GM19468 (cell line): ENCODE data around the gene ANGPTL8.

ENCODE experiments used
- ATAC-seq: cut with Tn5 transposase; IDR thresholded peaks from one replicate; pipeline ENCODE4 v1.9.1; 2021; ENCODE audit warnings: mild to moderate bottlenecking, moderate library complexity, moderate number of reproducible peaks; ENCODE audit not compliant: unreplicated experiment; ENCODE audit errors: extremely low read depth

The ANGPTL8 gene

GRCh38 chr19:11234486-11235075, 4.8 kb upstream of the ANGPTL8 start:
- ATAC-seq: no peak

GRCh38 chr19:11236324-11237301, 2.8 kb upstream of the ANGPTL8 start:
- no peak for ATAC-seq

DNA sequence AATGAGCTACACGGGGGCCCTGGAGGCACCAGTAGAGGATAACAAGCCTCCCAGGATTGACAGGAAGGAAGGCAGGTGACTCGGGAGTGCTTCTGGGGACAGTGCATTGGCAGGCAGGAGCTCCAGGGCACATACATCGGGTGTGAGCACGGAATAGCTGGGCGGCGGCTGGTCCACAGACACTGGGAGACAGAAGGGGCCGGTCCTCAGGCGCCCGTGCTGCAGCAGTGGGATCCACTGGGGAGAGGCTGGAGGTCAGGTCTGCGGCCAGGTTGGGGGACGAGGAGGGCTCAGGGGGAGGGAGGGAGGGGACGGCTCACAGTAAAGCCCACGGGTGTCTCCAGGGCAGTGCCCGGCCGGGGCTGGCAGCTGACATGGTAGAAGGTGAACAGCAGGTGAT, 2.1 kb upstream of the ANGPTL8 start:
- ATAC-seq: no peak

DNA sequence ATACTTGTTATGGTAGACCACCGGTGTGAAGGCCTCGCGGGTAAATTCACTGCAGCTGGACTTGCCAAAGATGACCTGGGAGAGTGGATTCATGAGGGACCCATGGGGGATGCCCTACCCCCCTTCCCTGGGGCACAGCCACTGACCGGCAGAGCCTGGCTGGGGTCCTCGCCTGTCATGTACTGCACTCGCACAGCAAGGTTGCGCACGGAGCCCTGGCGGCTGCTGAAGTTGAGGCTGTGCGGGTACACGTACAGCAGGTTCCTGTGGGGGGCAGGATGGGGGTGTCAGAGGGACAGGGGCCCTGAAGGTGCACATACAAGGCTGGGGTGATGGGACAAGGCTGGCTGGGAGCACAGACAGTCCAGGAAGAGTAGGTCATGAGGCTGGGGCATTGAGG, 1.4 kb upstream of the ANGPTL8 start:
- no peak for ATAC-seq

DNA sequence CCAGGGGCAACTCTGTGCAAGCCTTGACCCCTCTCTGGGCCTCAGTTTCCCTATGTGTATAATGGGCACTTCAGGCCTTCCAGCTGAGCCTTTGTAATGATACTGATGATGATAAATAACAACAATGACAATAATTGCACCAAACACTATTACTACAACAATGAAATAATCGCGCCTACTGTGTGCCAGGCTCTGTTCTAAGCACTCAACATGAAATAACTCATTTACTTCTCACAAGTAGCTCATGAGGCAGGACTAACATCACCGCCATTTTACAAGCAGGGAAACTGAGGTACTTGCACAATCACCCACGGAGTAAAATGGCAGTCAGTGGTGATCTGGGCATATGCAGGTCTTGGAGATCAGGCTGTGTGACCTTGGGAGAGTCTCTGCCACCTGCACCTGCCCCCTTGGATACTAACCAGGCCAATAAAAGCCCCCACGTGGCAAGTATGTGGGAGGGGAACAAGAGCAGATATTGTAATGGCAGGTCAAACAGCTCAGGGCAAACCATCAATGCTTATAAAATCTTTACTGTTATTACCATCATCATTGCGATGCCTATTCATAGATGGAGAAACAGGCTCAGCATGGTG, 540 bp upstream of the ANGPTL8 start:
- ATAC-seq: no peak

DNA sequence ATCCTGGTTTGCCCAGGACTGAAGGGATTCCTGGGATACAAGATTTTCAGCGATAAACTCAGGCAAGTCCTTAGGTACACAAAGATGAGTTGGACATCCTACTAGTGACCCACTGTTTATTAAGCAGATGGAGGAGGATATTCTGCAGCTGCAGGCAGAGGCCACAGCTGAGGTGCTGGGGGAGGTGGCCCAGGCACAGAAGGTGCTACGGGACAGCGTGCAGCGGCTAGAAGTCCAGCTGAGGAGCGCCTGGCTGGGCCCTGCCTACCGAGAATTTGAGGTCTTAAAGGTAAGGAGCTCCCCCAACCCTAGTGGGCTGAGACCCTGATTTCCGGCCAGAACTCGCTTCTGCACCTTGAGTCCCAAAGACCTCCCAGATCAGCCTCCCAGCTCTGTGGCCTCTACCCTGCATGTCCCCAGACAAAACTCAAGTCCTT, 607 bp downstream of the ANGPTL8 start:
- no peak for ATAC-seq

- ATAC-seq: no peak
Measured at GRCh38 chr19:11242025-11242424, 2.6 kb downstream of the ANGPTL8 start.

GRCh38 chr19:11242864-11243797, 3.7 kb downstream of the ANGPTL8 start:
- no peak for ATAC-seq

GRCh38 chr19:11243798-11244169, 4.4 kb downstream of the ANGPTL8 start:
- no peak for ATAC-seq

GRCh38 chr19:11244846-11245589, 5.6 kb downstream of the ANGPTL8 start:
- no peak for ATAC-seq

DNA sequence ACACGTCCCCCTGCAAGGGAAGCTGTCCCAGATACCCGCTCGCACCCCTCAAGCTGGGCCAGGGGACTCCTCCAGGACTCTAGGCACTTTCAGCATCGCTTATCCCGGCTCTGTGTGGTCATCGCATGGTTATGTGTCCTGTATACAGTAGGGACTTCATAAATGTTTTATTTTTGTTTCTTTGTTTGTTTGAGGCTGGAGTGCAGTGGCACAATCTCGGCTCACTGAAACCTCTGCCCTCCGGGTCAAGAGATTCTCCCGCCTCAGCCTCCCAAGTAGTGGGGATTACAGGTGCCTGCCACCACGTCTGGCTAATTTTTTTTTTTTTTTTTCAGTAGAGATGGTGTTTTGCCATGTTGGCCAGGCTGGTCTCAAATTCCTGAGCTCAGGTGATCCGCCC, 7.5 kb downstream of the ANGPTL8 start:
- ATAC-seq: no peak

DNA sequence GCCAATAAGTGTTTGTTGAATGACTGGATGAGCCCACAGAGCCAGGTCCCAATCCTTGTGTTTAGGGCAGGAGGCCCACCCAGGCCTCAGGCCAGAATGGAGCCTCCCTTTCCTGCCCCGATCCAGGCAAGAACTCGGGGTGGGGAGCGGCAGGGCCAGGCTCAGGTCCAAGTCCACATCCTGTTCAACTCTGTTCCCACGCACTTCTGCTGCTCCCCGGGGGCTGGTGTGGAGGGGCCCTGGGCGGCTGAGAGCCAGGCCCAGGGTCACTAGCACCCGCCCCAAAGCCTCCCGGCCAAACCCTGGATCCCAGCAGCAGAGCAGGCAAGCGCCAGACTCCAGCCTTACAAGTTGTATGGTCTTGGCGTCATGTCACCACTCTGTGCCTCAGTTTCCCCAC, 8.0 kb downstream of the ANGPTL8 start:
- ATAC-seq: no peak

DNA sequence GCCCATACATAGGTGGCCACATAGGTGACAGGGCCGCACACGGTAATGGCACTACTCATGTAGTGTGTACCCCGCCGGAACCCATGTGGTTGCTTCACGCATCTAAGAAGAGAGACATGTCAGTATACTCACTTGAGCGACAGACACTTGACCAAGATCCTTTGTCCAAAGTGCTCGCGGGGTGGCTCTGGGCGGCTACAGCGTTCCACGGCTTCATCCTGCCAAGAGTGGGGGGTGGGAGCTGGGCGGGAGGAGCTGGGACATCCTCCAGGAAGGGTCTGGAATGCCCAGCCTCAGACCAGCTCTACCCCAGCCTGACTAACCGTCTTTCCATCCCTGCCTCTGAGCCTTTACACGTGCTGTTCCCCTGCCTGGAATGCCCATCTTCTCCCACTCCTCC, 8.5 kb downstream of the ANGPTL8 start:
- no peak for ATAC-seq

GRCh38 chr19:11248852-11249251, 9.4 kb downstream of the ANGPTL8 start:
- no peak for ATAC-seq

DNA sequence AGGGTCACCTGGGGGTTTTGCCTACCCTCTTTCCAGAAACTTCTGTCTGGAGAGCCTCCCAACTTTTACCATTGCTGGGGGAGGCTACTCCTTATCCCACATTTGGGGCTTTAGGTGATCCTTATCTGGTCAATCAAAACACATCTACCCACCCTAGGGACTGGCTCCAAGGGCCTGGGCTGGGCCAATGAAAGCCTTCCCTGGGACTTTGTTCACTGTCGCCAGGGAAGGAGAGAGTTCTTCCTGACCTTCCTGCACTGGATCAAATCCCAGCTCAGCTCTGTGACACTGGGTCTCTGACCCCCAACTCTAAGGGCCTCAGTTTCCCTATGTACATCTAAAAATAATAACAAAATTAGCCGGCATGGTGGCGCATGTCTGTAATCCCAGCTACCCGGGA, 11.8 kb downstream of the ANGPTL8 start:
- ATAC-seq: no peak

DNA sequence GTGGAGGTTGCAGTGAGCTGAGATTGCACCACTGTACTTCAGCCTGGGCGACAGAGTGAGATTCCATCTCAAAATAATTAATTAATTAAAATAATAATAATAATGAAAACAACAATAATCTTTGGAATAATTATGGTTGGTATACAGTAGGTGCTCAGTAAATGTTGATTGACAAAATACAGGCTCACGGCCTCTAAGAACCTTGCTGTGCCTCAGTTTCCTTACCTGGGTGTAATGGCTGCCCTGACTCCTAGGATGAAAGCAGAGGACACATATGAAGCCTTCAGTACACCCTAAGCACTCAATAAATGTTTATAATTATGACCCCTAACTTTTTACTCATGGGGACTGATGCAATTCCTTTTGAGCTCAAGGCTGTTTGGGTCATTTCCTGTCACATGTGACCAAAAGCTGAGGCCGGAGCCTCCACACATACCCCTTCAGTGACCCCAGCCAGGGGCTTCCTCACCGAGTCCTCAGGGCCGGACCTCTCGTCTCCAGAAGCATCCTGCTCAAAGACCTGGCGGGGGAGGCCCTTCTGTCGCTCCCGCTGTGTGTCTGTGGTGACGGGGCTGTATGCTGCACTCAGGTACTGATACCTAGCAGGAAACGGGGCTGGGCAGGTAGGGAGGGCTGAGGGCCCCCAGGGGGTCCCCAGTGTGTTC, 12.4 kb downstream of the ANGPTL8 start:
- ATAC-seq: no peak

GRCh38 chr19:11252665-11253355, 13.4 kb downstream of the ANGPTL8 start:
- ATAC-seq: no peak

GRCh38 chr19:11254666-11255065, 15.2 kb downstream of the ANGPTL8 start:
- no peak for ATAC-seq
